ENCODE measurements around the gene TMEM167A. TPM values are rescaled to one million over a fixed set of nuclear protein-coding genes. Genes with fewer than 3 reads are reported as not detected.

TMEM167A gene
- polyA plus RNA-seq, 3 donors, result 50.3 to 337 (median 288) TPM

- Mint-ChIP-seq H3K4me1 (peaks cover 9% of the 10 kb centered on the region), H3K4me3 (no peak overlapping the region), H3K36me3 (peaks cover 0 to 7% of the 10 kb centered on the region in 2 donors), H3K9me3 (peaks cover 0 to 7% (median 0%) of the 10 kb centered on the region in 7 donors), H3K27me3 (ENCODE audit: low read depth in 3 of 3) (peaks cover 0 to 1% (median 0%) of the 10 kb centered on the region in 3 donors), H3K27ac (no peak overlapping the region)
- no peak for TF ChIP-seq CTCF (IDR thresholded peaks at IDR 0.05)
- Histone ChIP-seq H2AFZ (ENCODE audit: insufficient read depth, low read depth, low read length, poor library complexity, severe bottlenecking) (no peak overlapping the region), H3K4me3 (replicated peaks in 1 of 3; ENCODE audit: low read depth in 2 of 3, low read length in 3 of 3) (no peak overlapping the region), H3K27ac (ENCODE audit: low read depth in 1 of 2, low read length in 2 of 2) (no peak overlapping the region), H3K27me3 (ENCODE audit: control insufficient read depth in 2 of 2, insufficient read depth in 2 of 2, low read length in 2 of 2) (no peaks in the 10 kb centered on the region), H3K9ac (ENCODE audit: insufficient read depth, low read length, poor library complexity, severe bottlenecking) (no peak overlapping the region), H3K4me1 (ENCODE audit: control insufficient read depth in 1 of 2, insufficient read depth in 2 of 2, low read length in 2 of 2) (peaks cover 8 to 11% of the 10 kb centered on the region in 2 donors), H3K36me3 (replicated peaks in 1 of 2; ENCODE audit: control insufficient read depth in 1 of 2, insufficient read depth in 2 of 2, low read length in 2 of 2) (no peaks in the 10 kb centered on the region), H4K20me1 (ENCODE audit: insufficient read depth, low read length) (no peaks in the 10 kb centered on the region), H3K79me2 (ENCODE audit: insufficient read depth, low read length) (no peaks in the 10 kb centered on the region), H3K4me2 (replicated peaks; ENCODE audit: extremely low read depth, low read length, poor library complexity, severe bottlenecking) (no peak overlapping the region), H3K9me3 (replicated peaks in 1 of 2; ENCODE audit: control insufficient read depth in 1 of 2, insufficient read depth in 1 of 2, low read length in 2 of 2) (no peaks in the 10 kb centered on the region)
- no peak for DNase-seq
- intact Hi-C loops (cut with micrococcal nuclease), result no loop called here
- 100% methylated on average over 2 of the region's 2 CpGs for WGBS (ENCODE audit: insufficient coverage)
These were observed 50.7 kb downstream of the TMEM167A start for GRCh38 chr5:83026516-83026915.

- no peaks in the 10 kb centered on the region for H3K27me3 ChIP-seq (ENCODE audit: control insufficient read depth in 2 of 2, insufficient read depth in 2 of 2, low read length in 2 of 2)
- H3K27ac Mint-ChIP-seq, result peak overlapping the region in 1 of 7 donors; percentile 59
- no peak overlapping the region for H3K4me3 Mint-ChIP-seq
These were observed 51.3 kb downstream of the TMEM167A start for GRCh38 chr5:83025690-83026478.

More at GRCh38 chr5:83025690-83026478, 51.3 kb downstream of the TMEM167A start:
- no peak for DNase-seq
- Histone ChIP-seq H3K4me1 (ENCODE audit: control insufficient read depth in 1 of 2, insufficient read depth in 2 of 2, low read length in 2 of 2) (peaks cover 8 to 11% of the 10 kb centered on the region in 2 donors), H3K4me3 (replicated peaks in 1 of 3; ENCODE audit: low read depth in 2 of 3, low read length in 3 of 3) (no peak overlapping the region), H3K79me2 (ENCODE audit: insufficient read depth, low read length) (no peaks in the 10 kb centered on the region), H3K4me2 (replicated peaks; ENCODE audit: extremely low read depth, low read length, poor library complexity, severe bottlenecking) (no peak overlapping the region), H3K9ac (ENCODE audit: insufficient read depth, low read length, poor library complexity, severe bottlenecking) (no peak overlapping the region), H4K20me1 (ENCODE audit: insufficient read depth, low read length) (no peaks in the 10 kb centered on the region), H3K9me3 (replicated peaks in 1 of 2; ENCODE audit: control insufficient read depth in 1 of 2, insufficient read depth in 1 of 2, low read length in 2 of 2) (no peaks in the 10 kb centered on the region), H2AFZ (ENCODE audit: insufficient read depth, low read depth, low read length, poor library complexity, severe bottlenecking) (no peak overlapping the region), H3K36me3 (replicated peaks in 1 of 2; ENCODE audit: control insufficient read depth in 1 of 2, insufficient read depth in 2 of 2, low read length in 2 of 2) (no peaks in the 10 kb centered on the region), H3K27ac (ENCODE audit: low read depth in 1 of 2, low read length in 2 of 2) (no peak overlapping the region)
- Mint-ChIP-seq H3K9me3 (peaks cover 0 to 7% (median 0%) of the 10 kb centered on the region in 7 donors), H3K4me1 (peaks cover 9% of the 10 kb centered on the region), H3K27me3 (ENCODE audit: low read depth in 3 of 3) (peaks cover 0 to 1% (median 0%) of the 10 kb centered on the region in 3 donors), H3K36me3 (peaks cover 0 to 7% of the 10 kb centered on the region in 2 donors)
- no peak for TF ChIP-seq CTCF (IDR thresholded peaks at IDR 0.05)
- intact Hi-C loops (cut with micrococcal nuclease), result no loop called here
- WGBS (ENCODE audit: insufficient coverage), result 93% methylated on average over 3 of the region's 8 CpGs

Data from CD14-positive monocyte (primary cell).